K562 (cell line): ENCODE results near the gene CDT1. TPM values are rescaled to one million over a fixed set of nuclear protein-coding genes. Genes with fewer than 3 reads are reported as not detected.

Experiments used
- ARNT ChIP-seq, 2 experiments: fragments of 450-650 bp; IDR thresholded peaks; 2 replicates each; pipeline ENCODE4 v1.6.1; 2016; ENCODE audit warnings: mild to moderate bottlenecking in 1 of 2
- CEBPG ChIP-seq, 3 experiments: fragments of 200-800 bp in 1 of 3; sonication (Bioruptor generic) in 1 of 3; sonication (generic) in 1 of 3; formaldehyde crosslinking in 1 of 3; IDR thresholded peaks in 2 of 3; conservative IDR thresholded peaks in 1 of 3; 2 replicates each; pipeline versions ENCODE4 v1.6.1 to v1.8.0; 2016 to 2022; ENCODE audit warnings: missing compliant biosample characterization in 2 of 3, missing genetic modification characterization in 2 of 3, mild to moderate bottlenecking in 1 of 3, missing genetic modification reagents in 1 of 3
- CTBP1 ChIP-seq: fragments of 450-650 bp; IDR thresholded peaks from 2 replicates; pipeline ENCODE4 v1.6.1; 2016; ENCODE audit warnings: borderline replicate concordance
- FOXK2 ChIP-seq, 2 experiments: fragments of 450-650 bp; IDR thresholded peaks in 1 of 2; conservative IDR thresholded peaks in 1 of 2; 2 replicates each; pipeline ENCODE4 v1.6.1; 2016; ENCODE audit warnings: low read depth in 2 of 2, mild to moderate bottlenecking in 1 of 2
- HDGF ChIP-seq: fragments of 450-650 bp; IDR thresholded peaks from 2 replicates; pipeline ENCODE4 v1.6.1; 2016
- HNRNPL ChIP-seq: fragments of 200-400 bp; formaldehyde crosslinking; IDR thresholded peaks from 2 replicates; pipeline ENCODE4 v1.6.1; 2017; ENCODE audit warnings: low read depth, mild to moderate bottlenecking, low read length
- IRF1 ChIP-seq: sonication (generic); formaldehyde crosslinking; IDR thresholded peaks from 2 replicates; pipeline ENCODE4 v1.8.0; 2022; ENCODE audit warnings: missing genetic modification reagents, mild to moderate bottlenecking, borderline replicate concordance
- MIER1 ChIP-seq: fragments of 450-650 bp; IDR thresholded peaks from 2 replicates; pipeline ENCODE4 v1.6.1; 2016; ENCODE audit warnings: antibody characterized with exemption, mild to moderate bottlenecking, low read depth
- PCBP1 ChIP-seq: fragments of 200-400 bp; formaldehyde crosslinking; IDR thresholded peaks from 2 replicates; pipeline ENCODE4 v1.6.1; 2018; ENCODE audit warnings: mild to moderate bottlenecking, low read depth, low read length; ENCODE audit not compliant: poor library complexity, severe bottlenecking
- RUNX1 ChIP-seq: sonication (generic); IDR thresholded peaks from 2 replicates; pipeline ENCODE4 v1.6.1; 2016; ENCODE audit warnings: antibody characterized with exemption, low read depth
- SIRT6 ChIP-seq: IDR thresholded peaks from one replicate; pipeline ENCODE4 v1.6.1; 2012; ENCODE audit warnings: low read depth, mild to moderate bottlenecking, control low read depth, inconsistent platforms, low read length, moderate library complexity
- SMAD1 ChIP-seq: fragments of 150-350 bp; IDR thresholded peaks from 2 replicates; pipeline ENCODE4 v1.6.1; 2014; ENCODE audit warnings: low read length, low read depth; ENCODE audit not compliant: partially characterized antibody
- SP2 ChIP-seq: IDR thresholded peaks from 2 replicates; pipeline ENCODE4 v1.6.1; 2011; ENCODE audit warnings: mild to moderate bottlenecking, low read depth, low read length, moderate library complexity; ENCODE audit not compliant: poor library complexity, severe bottlenecking; ENCODE audit errors: extremely low read depth
- SRSF7 ChIP-seq: fragments of 200-400 bp; formaldehyde crosslinking; optimal IDR thresholded peaks from 2 replicates; pipeline ENCODE3; 2017; ENCODE audit warnings: mild to moderate bottlenecking, low read depth, low read length
- STAT5B ChIP-seq: fragments of 250-450 bp; sonication (Bioruptor Pico); IDR thresholded peaks from 2 replicates; pipeline ENCODE4 v1.8.0; 2021; ENCODE audit warnings: mild to moderate bottlenecking, inconsistent platforms
- SUPT5H ChIP-seq: fragments of 450-650 bp; IDR thresholded peaks from 2 replicates; pipeline ENCODE4 v1.6.1; 2016
- ZBTB1 ChIP-seq: sonication (generic); formaldehyde crosslinking; IDR thresholded peaks from 2 replicates; pipeline ENCODE4 v1.8.1; 2023; ENCODE audit warnings: missing genetic modification reagents, low read depth, mild to moderate bottlenecking, borderline replicate concordance
- ZEB2 ChIP-seq: fragments of 450-650 bp; IDR thresholded peaks from 2 replicates; pipeline ENCODE4 v1.6.1; 2016
- ZNF253 ChIP-seq: fragments of 250-450 bp; sonication (Bioruptor Pico); conservative IDR thresholded peaks from 2 replicates; pipeline ENCODE4 v1.6.1; 2021; ENCODE audit warnings: mild to moderate bottlenecking
- ZNF263 ChIP-seq: sonication (generic); formaldehyde crosslinking; IDR thresholded peaks from 2 replicates; pipeline ENCODE4 v1.8.0; 2022; ENCODE audit warnings: mild to moderate bottlenecking, missing genetic modification reagents, borderline replicate concordance
- ZNF436 ChIP-seq: fragments of 250-450, 450-650 bp; sonication (Bioruptor Pico); formaldehyde crosslinking; IDR thresholded peaks from 2 replicates; pipeline ENCODE4 v1.7.0; 2020; ENCODE audit warnings: mild to moderate bottlenecking
- ZNF699 ChIP-seq: fragments of 250-450 bp; sonication (Bioruptor Pico); IDR thresholded peaks from 2 replicates; pipeline ENCODE4 v1.8.0; 2021; ENCODE audit warnings: mild to moderate bottlenecking, moderate library complexity; ENCODE audit not compliant: insufficient replicate concordance
- ZNF707 ChIP-seq: fragments of 250-450 bp; sonication (Bioruptor Pico); conservative IDR thresholded peaks from 2 replicates; pipeline ENCODE4 v1.8.0; 2022; ENCODE audit warnings: inconsistent platforms, mild to moderate bottlenecking, moderate library complexity
- polyA plus RNA-seq, 8 experiments: library from polyadenylated mRNA; depleted of rRNA in 4 of 8; stranded (reverse) in 5 of 8; unstranded in 3 of 8; fragments of >200 nt; fragmentation: Nextera tagmentation in 2 of 8; fragmentation: Illumina TruSeq in 1 of 8; extraction: Ambion mirVana in 2 of 8; extraction: Trizol in 1 of 8; gene quantifications; 2 replicates each; pipeline versions ENCODE4 v1.2.1 to v1.2.3, GENCODE V29; 2011 to 2014; ENCODE audit warnings: inconsistent platforms in 1 of 8, missing spikeins in 1 of 8
- total RNA-seq, 7 experiments: library from RNA; depleted of rRNA in 6 of 7; stranded (reverse); fragments of >200 nt in 6 of 7; fragmentation: Illumina TruSeq in 2 of 7; extraction: Trizol in 2 of 7; gene quantifications; 2 replicates each; pipeline versions ENCODE4 v1.2.1 to v1.2.3, GENCODE V29; 2011 to 2021; ENCODE audit warnings: low replicate concordance in 1 of 7
- TF ChIP-seq, protein P1 (sequence below): fragments of 250-450 bp; sonication (Bioruptor Pico); IDR thresholded peaks from 2 replicates; pipeline ENCODE4 v1.8.0; 2022; ENCODE audit warnings: moderate library complexity, mild to moderate bottlenecking, inconsistent platforms
- TF ChIP-seq, protein P2 (sequence below): sonication (generic); IDR thresholded peaks from 2 replicates; pipeline ENCODE4 v1.6.1; 2016
- TF ChIP-seq, protein P3 (sequence below): sonication (generic); formaldehyde crosslinking; IDR thresholded peaks from 2 replicates; pipeline ENCODE4 v1.8.0; 2022; ENCODE audit warnings: missing genetic modification reagents, mild to moderate bottlenecking, moderate library complexity, borderline replicate concordance

The CDT1 gene
- total and polyA plus RNA-seq, 9 of the 15 experiments (the other 6 are each of a cell fraction or from before 2014, with no cell fraction given) = 0.92 to 178 (median 14.2) TPM

DNA sequence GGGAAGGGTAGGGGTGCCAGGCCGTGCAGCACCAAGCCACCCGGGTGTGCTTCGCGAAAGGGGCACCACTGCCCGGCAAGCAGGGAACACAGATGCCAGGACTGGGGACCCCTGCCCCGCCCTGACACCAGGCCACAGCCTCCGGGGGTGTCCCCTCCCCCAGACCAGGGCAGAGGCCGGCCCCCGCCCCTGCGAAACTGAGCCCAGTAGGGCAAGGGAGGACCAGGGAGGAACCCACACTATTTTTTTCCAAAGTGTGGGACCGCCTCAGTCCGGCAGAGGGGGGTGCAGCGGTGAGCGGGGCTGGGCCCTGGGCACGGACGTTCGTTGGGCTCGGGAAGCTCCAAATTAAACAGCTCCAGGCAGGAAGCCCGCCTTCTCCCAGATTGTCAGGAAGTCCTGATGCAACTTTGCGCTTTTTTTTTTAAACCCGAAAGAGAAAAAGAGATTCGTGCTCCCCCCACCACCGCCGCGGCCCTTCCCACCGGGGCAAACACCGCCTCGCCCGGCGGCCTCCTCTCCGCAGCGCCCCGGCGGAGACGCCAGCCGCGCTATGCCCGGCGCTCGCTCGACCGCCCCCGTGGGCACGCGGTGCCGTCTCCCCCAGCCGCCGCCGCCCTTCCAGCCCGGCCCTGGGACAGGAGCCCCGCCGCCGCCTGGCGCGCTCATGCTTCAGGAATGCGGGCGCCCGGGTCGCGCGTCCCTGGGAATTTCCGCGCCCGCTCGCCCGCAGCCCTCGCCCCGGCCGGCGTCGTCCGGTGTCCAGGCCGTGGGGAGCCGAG is 19.3 kb upstream of the CDT1 start (continued):
- TF ChIP-seq IRF1 (CRISPR knock-in tag) (peak; percentile 73; the same call in 1 of the 2 replicates), ZNF253 (CRISPR knock-in tag) (no peak), SP2 (no peak), PCBP1 (peak; percentile 66), ZBTB1 (CRISPR knock-in tag) (no peak), STAT5B (CRISPR knock-in tag) (no peak), MIER1 (no peak), CEBPG (CRISPR knock-in tag; IDR thresholded peaks at IDR 0.05) (no peak), CEBPG (tag; conservative IDR thresholded peaks at IDR 0.05 in 1 of 2, IDR thresholded peaks at IDR 0.05 in 1 of 2) (no peak), SIRT6 (no peak), ZEB2 (0 out of 2 replicates have a peak, but pooled peaks have one; percentile 3), ZNF707 (CRISPR knock-in tag) (no peak), ARNT (IDR thresholded peaks at IDR 0.05) (no peak), HNRNPL (peak; percentile 77; the same call in 1 of the 2 replicates), RUNX1 (no peak), SRSF7 (no peak), SUPT5H (peak; percentile 38; the same call in 1 of the 2 replicates), HDGF (no peak; the same call in 1 of the 2 replicates), ZNF699 (no peak), ZNF263 (CRISPR knock-in tag) (peak; percentile 81), FOXK2 (conservative IDR thresholded peaks at IDR 0.05 in 1 of 2, IDR thresholded peaks at IDR 0.05 in 1 of 2; ENCODE audit: low read depth in 2 of 2) (no peak), SMAD1 (no peak), ZNF436 (no peak), CTBP1 (peak; percentile 33; the same call in 1 of the 2 replicates)
- TF ChIP-seq, protein P1, sequence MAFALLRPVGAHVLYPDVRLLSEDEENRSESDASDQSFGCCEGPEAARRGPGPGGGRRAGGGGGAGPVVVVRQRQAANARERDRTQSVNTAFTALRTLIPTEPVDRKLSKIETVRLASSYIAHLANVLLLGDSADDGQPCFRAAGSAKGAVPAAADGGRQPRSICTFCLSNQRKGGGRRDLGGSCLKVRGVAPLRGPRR (CRISPR knock-in tag) = no peak
- TF ChIP-seq, protein P2, sequence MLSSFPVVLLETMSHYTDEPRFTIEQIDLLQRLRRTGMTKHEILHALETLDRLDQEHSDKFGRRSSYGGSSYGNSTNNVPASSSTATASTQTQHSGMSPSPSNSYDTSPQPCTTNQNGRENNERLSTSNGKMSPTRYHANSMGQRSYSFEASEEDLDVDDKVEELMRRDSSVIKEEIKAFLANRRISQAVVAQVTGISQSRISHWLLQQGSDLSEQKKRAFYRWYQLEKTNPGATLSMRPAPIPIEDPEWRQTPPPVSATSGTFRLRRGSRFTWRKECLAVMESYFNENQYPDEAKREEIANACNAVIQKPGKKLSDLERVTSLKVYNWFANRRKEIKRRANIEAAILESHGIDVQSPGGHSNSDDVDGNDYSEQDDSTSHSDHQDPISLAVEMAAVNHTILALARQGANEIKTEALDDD = no peak
- TF ChIP-seq, protein P3, sequence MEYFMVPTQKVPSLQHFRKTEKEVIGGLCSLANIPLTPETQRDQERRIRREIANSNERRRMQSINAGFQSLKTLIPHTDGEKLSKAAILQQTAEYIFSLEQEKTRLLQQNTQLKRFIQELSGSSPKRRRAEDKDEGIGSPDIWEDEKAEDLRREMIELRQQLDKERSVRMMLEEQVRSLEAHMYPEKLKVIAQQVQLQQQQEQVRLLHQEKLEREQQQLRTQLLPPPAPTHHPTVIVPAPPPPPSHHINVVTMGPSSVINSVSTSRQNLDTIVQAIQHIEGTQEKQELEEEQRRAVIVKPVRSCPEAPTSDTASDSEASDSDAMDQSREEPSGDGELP (CRISPR knock-in tag) = peak; percentile 53; the same call in 1 of the 2 replicates
